ENCODE measurements around the gene MYO10. TPM values are rescaled to one million over a fixed set of nuclear protein-coding genes. Genes with fewer than 3 reads are reported as not detected.

MYO10 gene
- total and polyA plus RNA-seq, 2 of the 8 experiments (the other 6 are each of a cell fraction or from before 2014, with no cell fraction given): 21.5 to 107 TPM

- no peak for TF ChIP-seq KDM4A (IDR thresholded peaks at IDR 0.05; ENCODE audit: low read depth, low read length, severe bottlenecking)
- no peak for TF ChIP-seq RNF2 (IDR thresholded peaks at IDR 0.05; ENCODE audit: borderline replicate concordance, low read depth, low read length, missing control alignments, poor library complexity, severe bottlenecking)
- TF ChIP-seq SIRT6 (IDR thresholded peaks at IDR 0.05; ENCODE audit: low read length): no peak
These were observed 78.5 kb downstream of the MYO10 start (continued) for GRCh38 chr5:16857635-16858034.
